Spleen (tissue), 11 donors: ENCODE results near the gene HBM. TPM values are rescaled to one million over a fixed set of nuclear protein-coding genes. Genes with fewer than 3 reads are reported as not detected.
A peak's percentile ranks its signal among the peaks of the same experiment; 100 is the strongest.
"Not testable (repeated sequence)": the region's sequence is repeated elsewhere in the genome, so short reads cannot be mapped to it uniquely, and the experiment has no call there.

Experiments used
- DNase-seq: peaks from one replicate; pipeline ENCODE4 v3.0.0-alpha.2; 2020
- H3K27ac ChIP-seq, 8 donors: fragments of 200-600 bp; sonication (generic) in 7 of 8; 1 replicate in 4 of 8; 2 replicates in 4 of 8; pipeline versions ENCODE4 v1.5.0 to v1.8.0; 2016 to 2021; ENCODE audit warnings: inconsistent platforms in 4 of 8, mild to moderate bottlenecking in 4 of 8, moderate library complexity in 1 of 8
- H3K27me3 ChIP-seq, 7 donors: fragments of 200-600 bp; sonication (generic) in 6 of 7; replicated peaks in 1 of 7; 1 replicate in 4 of 7; 2 replicates in 3 of 7; pipeline versions ENCODE4 v1.5.0 to v1.8.0; 2016 to 2021; ENCODE audit warnings: inconsistent platforms in 3 of 7, mild to moderate bottlenecking in 1 of 7
- H3K36me3 ChIP-seq, 6 donors: fragments of 200-600 bp; sonication (generic) in 5 of 6; 1 replicate in 4 of 6; 2 replicates in 2 of 6; pipeline versions ENCODE4 v1.5.0 to v1.8.0; 2016 to 2021; ENCODE audit warnings: inconsistent platforms in 2 of 6
- H3K4me1 ChIP-seq, 6 donors: fragments of 200-600 bp; sonication (generic) in 5 of 6; 1 replicate in 3 of 6; 2 replicates in 3 of 6; pipeline versions ENCODE4 v1.5.0 to v1.8.0; 2016 to 2021; ENCODE audit warnings: inconsistent platforms in 3 of 6
- H3K4me3 ChIP-seq, 8 donors: fragments of 200-600 bp; sonication (generic) in 7 of 8; 1 replicate in 4 of 8; 2 replicates in 4 of 8; pipeline versions ENCODE4 v1.5.0 to v1.8.0; 2016 to 2021; ENCODE audit warnings: inconsistent platforms in 4 of 8, mild to moderate bottlenecking in 4 of 8, moderate library complexity in 2 of 8
- H3K9me3 ChIP-seq, 8 donors: fragments of 200-600 bp; sonication (generic) in 7 of 8; 1 replicate in 4 of 8; 2 replicates in 4 of 8; pipeline versions ENCODE4 v1.5.0 to v1.8.0; 2016 to 2021; ENCODE audit warnings: inconsistent platforms in 4 of 8
- CTCF ChIP-seq, 11 experiments: fragments of 200-600 bp in 7 of 11; fragments of 450-650 bp in 4 of 11; sonication (generic) in 4 of 11; IDR thresholded peaks in 8 of 11; conservative IDR thresholded peaks in 3 of 11; 1 replicate in 7 of 11; 2 replicates in 4 of 11; pipeline versions ENCODE4 v1.4.0 to v1.8.0; 2016 to 2021; ENCODE audit warnings: antibody characterized with exemption in 11 of 11, inconsistent platforms in 4 of 11, mild to moderate bottlenecking in 1 of 11
- POLR2A ChIP-seq, 3 donors: fragments of 450-650 bp; IDR thresholded peaks; one replicate each; pipeline ENCODE4 v1.5.1; 2017; ENCODE audit warnings: antibody characterized with exemption in 3 of 3, mild to moderate bottlenecking in 1 of 3
- WGBS, 5 donors: extraction: QIAGEN DNeasy Blood & Tissue Kit in 3 of 5; methylation state at CpG; one replicate each; pipeline versions ENCODE4 v1.1.5 to v1.1.7; 2013 to 2018; 5-methylcytosine and 5-hydroxymethylcytosine counted together
- intact Hi-C: fragments of 100-400 bp; cut with DNase I; formaldehyde crosslinking; loops from one replicate; pipeline ENCODE4 v1.15.0; 2023; ENCODE audit warnings: low total_unique reads
- polyA plus RNA-seq, 3 donors: library from polyadenylated mRNA; stranded (reverse); fragments of 200-250 nt; gene quantifications; one replicate each; pipeline ENCODE4 v1.2.1, GENCODE V29; 2013
- total RNA-seq, 7 donors: library from RNA; depleted of rRNA in 3 of 7; stranded (reverse); fragments of >200 nt in 3 of 7; fragmentation: NEBNext Ultra II Directional in 4 of 7; extraction: Animal tissue kit (Norgen Biotek cat#: 25700) in 4 of 7; gene quantifications; one replicate each; pipeline versions ENCODE4 v1.1.0 to v1.2.1, GENCODE V29; 2016 to 2021
- donor health status: healthy with polysubstance abuse.
- donor health status: DM: no; HTN: no; CAD: no; lungs with moderate emphysema.
- donor health status: DM: no; HTN: no; CAD: no.
- donor health status: Bipolar disorder and iron deficiency.
- donor health status: healthy.
- donor health status: DM: no; HTN: no; CAD: no.
- donor health status: DM: yes; HTN: yes; CAD: no.

Gene HBM
- total and polyA plus RNA-seq, 10 donors, result 0.20 to 96.6 (median 2.9) TPM; not detected in 1

GRCh38 chr16:175011-175949 is 9.5 kb downstream of the HBM start:
- no peaks in the 10 kb centered on the region for H3K9me3 ChIP-seq
- DNase-seq, result no peak
- no peaks in the 10 kb centered on the region for H3K36me3 ChIP-seq
- H3K27ac ChIP-seq, result no peak overlapping the region
- peaks cover 7 to 89% (median 61%) of the 10 kb centered on the region in 7 donors for H3K27me3 ChIP-seq
- H3K4me1 ChIP-seq, result peaks cover 0 to 38% (median 8%) of the 10 kb centered on the region in 6 donors
- no peak overlapping the region for H3K4me3 ChIP-seq
- TF ChIP-seq POLR2A (IDR thresholded peaks at IDR 0.05) (no peak), CTCF (IDR thresholded peaks at IDR 0.05 in 8 of 11, conservative IDR thresholded peaks at IDR 0.05 in 3 of 11) (no peak)
- intact Hi-C loops, result no loop called here
- 11 to 23% (median 17%) methylated on average over 7 to 8 of the region's 8 CpGs for WGBS, 5 donors

GRCh38 chr16:176006-176405 is 10.2 kb downstream of the HBM start:
- DNase-seq, H3K27ac ChIP-seq, H3K36me3 ChIP-seq, intact Hi-C loops, H3K9me3 ChIP-seq: not testable (repeated sequence)
- peak overlapping the region in 1 of 8 donors; percentile 51 for H3K4me3 ChIP-seq
- WGBS, 5 donors, result 1 to 2% (median 2%) methylated on average over 12 to 27 of the region's 39 CpGs; no CpG with 5 or more reads in 2 of the 5 donors
- H3K4me1 ChIP-seq, result peaks cover 7 to 45% (median 16%) of the 10 kb centered on the region in 6 donors
- peaks cover 7 to 89% (median 63%) of the 10 kb centered on the region in 7 donors for H3K27me3 ChIP-seq

GRCh38 chr16:176477-177382 is 11.0 kb downstream of the HBM start, which contains the start of gene HBA1:
Gene HBA1 (plus strand): TSS chr16:176680. CDS start chr16:176717, 37 bp downstream.
- DNase-seq, H3K9me3 ChIP-seq, H3K36me3 ChIP-seq, intact Hi-C loops, H3K27ac ChIP-seq: not testable (repeated sequence)
- peak within 1 kb of the TSS in 1 of 8 donors; percentile 51 for H3K4me3 ChIP-seq
- WGBS, 5 donors, result 5 to 18% (median 8%) methylated on average over 10 to 42 of the region's 88 CpGs
- peaks cover 11 to 52% (median 22%) of the 10 kb centered on the region in 6 donors for H3K4me1 ChIP-seq
- peaks cover 7 to 87% (median 59%) of the 10 kb centered on the region in 7 donors for H3K27me3 ChIP-seq

GRCh38 chr16:177394-177822 is 11.6 kb downstream of the HBM start:
- Histone ChIP-seq H3K9me3 (no peaks in the 10 kb centered on the region), H3K4me3 (peak overlapping the region in 1 of 8 donors; percentile 13), H3K36me3 (no peaks in the 10 kb centered on the region), H3K4me1 (peaks cover 11 to 53% (median 22%) of the 10 kb centered on the region in 6 donors), H3K27ac (no peak overlapping the region), H3K27me3 (peaks cover 7 to 82% (median 58%) of the 10 kb centered on the region in 7 donors)
- TF ChIP-seq POLR2A (IDR thresholded peaks at IDR 0.05) (no peak), CTCF (IDR thresholded peaks at IDR 0.05 in 8 of 11, conservative IDR thresholded peaks at IDR 0.05 in 3 of 11) (no peak)
- WGBS, 5 donors, result 9 to 22% (median 15%) methylated on average over 11 to 13 of the region's 13 CpGs
- intact Hi-C loops, result no loop called here
- DNase-seq, result no peak
